Endodermal cell (in vitro differentiated cells): ENCODE results near the gene RAB37. TPM values are rescaled to one million over a fixed set of nuclear protein-coding genes. Genes with fewer than 3 reads are reported as not detected.

Experiments used
- DNase-seq: peaks from one replicate; pipeline ENCODE4 v3.0.0-alpha.2; 2017
- H3K27ac ChIP-seq: 2 replicates; pipeline ENCODE4 v1.5.1; 2013; ENCODE audit warnings: mild to moderate bottlenecking, low read depth, low read length, moderate library complexity
- H3K27me3 ChIP-seq: 2 replicates; pipeline ENCODE4 v1.6.1; 2013; ENCODE audit warnings: mild to moderate bottlenecking, low read length, moderate library complexity; ENCODE audit not compliant: insufficient read depth, control insufficient read depth, poor library complexity, severe bottlenecking
- H3K36me3 ChIP-seq: 2 replicates; pipeline ENCODE4 v1.7.0; 2013; ENCODE audit warnings: mild to moderate bottlenecking, low read length, moderate library complexity; ENCODE audit not compliant: control insufficient read depth, insufficient read depth
- H3K4me1 ChIP-seq: one replicate; pipeline ENCODE4 v1.7.0; 2013; ENCODE audit warnings: low read length; ENCODE audit not compliant: control insufficient read depth, insufficient read depth
- H3K4me3 ChIP-seq: 2 replicates; pipeline ENCODE4 v1.5.1; 2013; ENCODE audit warnings: mild to moderate bottlenecking, low read length, moderate library complexity
- H3K9ac ChIP-seq: 2 replicates; pipeline ENCODE4 v1.6.1; 2013; ENCODE audit warnings: mild to moderate bottlenecking, low read length, moderate library complexity; ENCODE audit not compliant: poor library complexity, severe bottlenecking; ENCODE audit errors: extremely low read depth
- H3K9me3 ChIP-seq: 2 replicates; pipeline ENCODE4 v1.6.1; 2013; ENCODE audit warnings: mild to moderate bottlenecking, low read length, moderate library complexity; ENCODE audit not compliant: control insufficient read depth
- H3K27ac Mint-ChIP-seq: 2 replicates; pipeline ENCODE4 v1.8.0; 2020; ENCODE audit warnings: mixed read lengths
- H3K27me3 Mint-ChIP-seq: 2 replicates; pipeline ENCODE4 v1.8.0; 2021; ENCODE audit warnings: mild to moderate bottlenecking, mixed read lengths; ENCODE audit not compliant: insufficient read depth
- H3K36me3 Mint-ChIP-seq: 2 replicates; pipeline ENCODE4 v1.8.0; 2020; ENCODE audit warnings: low read depth, mixed read lengths
- H3K4me1 Mint-ChIP-seq: 2 replicates; pipeline ENCODE4 v1.8.0; 2020; ENCODE audit warnings: mixed read lengths
- H3K4me3 Mint-ChIP-seq: 2 replicates; pipeline ENCODE4 v1.8.0; 2020; ENCODE audit warnings: mild to moderate bottlenecking, moderate library complexity, mixed read lengths
- H3K9me3 Mint-ChIP-seq: 2 replicates; pipeline ENCODE4 v1.8.0; 2020; ENCODE audit warnings: mild to moderate bottlenecking, mixed read lengths
- WGBS, 2 experiments: methylation state at CpG; one replicate each; pipeline versions ENCODE4 v1.1.5 to v1.1.7; 2013; ENCODE audit warnings: missing lambda C conversion rate in 2 of 2, mixed read lengths in 1 of 2; ENCODE audit not compliant: insufficient coverage in 1 of 2, insufficient read length in 1 of 2; 5-methylcytosine and 5-hydroxymethylcytosine counted together
- total RNA-seq, 2 donors: library from RNA; stranded (reverse); fragmentation: NEBNext Ultra II Directional in 1 of 2; extraction: Animal tissue kit (Norgen Biotek cat#: 25700) in 1 of 2; gene quantifications; 2 replicates in 1 of 2; 3 replicates in 1 of 2; pipeline ENCODE4 v1.2.1, GENCODE V29; 2021
- TF ChIP-seq, protein P1 (sequence below): fragments of 200-600 bp; sonication (generic); conservative IDR thresholded peaks from 2 replicates; pipeline ENCODE4 v1.5.0; 2021; ENCODE audit warnings: antibody characterized with exemption, mild to moderate bottlenecking

The RAB37 gene
- total RNA-seq, 2 donors from 2014 or later, result 6.8 to 8.4 TPM

DNA sequence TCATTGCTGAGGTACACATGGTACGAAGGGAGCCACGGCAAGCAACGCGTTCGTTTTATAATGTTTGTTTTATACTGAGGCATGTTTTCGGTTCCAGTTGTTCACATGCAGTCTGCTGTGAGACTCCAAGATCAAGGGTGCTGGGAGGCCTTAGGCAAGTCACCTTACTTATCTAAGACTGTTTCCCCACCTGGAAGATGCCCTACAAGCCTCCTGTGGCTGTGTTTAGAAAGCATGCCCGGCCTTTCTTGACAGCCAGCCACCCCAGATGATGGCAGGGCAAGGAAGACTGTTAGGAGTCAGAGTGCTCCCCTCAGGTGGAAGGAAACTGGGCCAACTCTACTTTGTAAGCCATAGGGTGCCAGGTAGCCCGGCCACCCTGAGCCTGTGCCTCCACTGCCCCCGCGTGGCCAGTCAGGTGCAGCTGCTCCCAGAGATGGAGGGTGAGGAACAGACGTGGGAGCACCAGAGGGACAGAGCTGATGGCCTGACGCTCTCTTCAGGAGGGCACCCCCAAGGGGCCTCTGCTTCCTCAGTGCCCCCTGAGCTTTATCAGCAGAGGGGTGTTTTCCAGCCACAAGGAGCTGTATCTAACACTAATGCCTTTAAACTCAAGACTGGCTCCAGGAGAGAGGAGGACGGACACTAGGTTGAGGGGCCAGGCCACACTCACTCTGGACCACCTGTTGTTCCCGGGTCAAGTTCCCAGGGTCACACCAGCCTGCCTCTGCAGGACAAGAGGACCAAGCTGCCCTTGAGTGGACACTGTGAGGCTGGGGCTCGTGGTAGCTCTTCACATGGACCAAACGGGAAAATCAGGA, 33.7 kb downstream of the RAB37 start:
- Mint-ChIP-seq H3K36me3 (peaks cover 54% of the 10 kb centered on the region), H3K27me3 (no peaks in the 10 kb centered on the region), H3K4me1 (peaks cover 3% of the 10 kb centered on the region), H3K27ac (peak overlapping the region; percentile 4), H3K9me3 (no peaks in the 10 kb centered on the region), H3K4me3 (no peak overlapping the region)
- 71 to 75% methylated on average over 14 to 16 of the region's 16 CpGs for WGBS, 2 experiments
- TF ChIP-seq, protein P1, sequence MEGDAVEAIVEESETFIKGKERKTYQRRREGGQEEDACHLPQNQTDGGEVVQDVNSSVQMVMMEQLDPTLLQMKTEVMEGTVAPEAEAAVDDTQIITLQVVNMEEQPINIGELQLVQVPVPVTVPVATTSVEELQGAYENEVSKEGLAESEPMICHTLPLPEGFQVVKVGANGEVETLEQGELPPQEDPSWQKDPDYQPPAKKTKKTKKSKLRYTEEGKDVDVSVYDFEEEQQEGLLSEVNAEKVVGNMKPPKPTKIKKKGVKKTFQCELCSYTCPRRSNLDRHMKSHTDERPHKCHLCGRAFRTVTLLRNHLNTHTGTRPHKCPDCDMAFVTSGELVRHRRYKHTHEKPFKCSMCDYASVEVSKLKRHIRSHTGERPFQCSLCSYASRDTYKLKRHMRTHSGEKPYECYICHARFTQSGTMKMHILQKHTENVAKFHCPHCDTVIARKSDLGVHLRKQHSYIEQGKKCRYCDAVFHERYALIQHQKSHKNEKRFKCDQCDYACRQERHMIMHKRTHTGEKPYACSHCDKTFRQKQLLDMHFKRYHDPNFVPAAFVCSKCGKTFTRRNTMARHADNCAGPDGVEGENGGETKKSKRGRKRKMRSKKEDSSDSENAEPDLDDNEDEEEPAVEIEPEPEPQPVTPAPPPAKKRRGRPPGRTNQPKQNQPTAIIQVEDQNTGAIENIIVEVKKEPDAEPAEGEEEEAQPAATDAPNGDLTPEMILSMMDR, result peak; percentile 90
- Histone ChIP-seq H3K36me3 (peaks cover 76% of the 10 kb centered on the region), H3K27me3 (no peaks in the 10 kb centered on the region), H3K27ac (no peak overlapping the region), H3K9ac (no peak overlapping the region), H3K9me3 (no peaks in the 10 kb centered on the region), H3K4me1 (no peaks in the 10 kb centered on the region), H3K4me3 (no peak overlapping the region)
- DNase-seq, result peak; percentile 96

DNA sequence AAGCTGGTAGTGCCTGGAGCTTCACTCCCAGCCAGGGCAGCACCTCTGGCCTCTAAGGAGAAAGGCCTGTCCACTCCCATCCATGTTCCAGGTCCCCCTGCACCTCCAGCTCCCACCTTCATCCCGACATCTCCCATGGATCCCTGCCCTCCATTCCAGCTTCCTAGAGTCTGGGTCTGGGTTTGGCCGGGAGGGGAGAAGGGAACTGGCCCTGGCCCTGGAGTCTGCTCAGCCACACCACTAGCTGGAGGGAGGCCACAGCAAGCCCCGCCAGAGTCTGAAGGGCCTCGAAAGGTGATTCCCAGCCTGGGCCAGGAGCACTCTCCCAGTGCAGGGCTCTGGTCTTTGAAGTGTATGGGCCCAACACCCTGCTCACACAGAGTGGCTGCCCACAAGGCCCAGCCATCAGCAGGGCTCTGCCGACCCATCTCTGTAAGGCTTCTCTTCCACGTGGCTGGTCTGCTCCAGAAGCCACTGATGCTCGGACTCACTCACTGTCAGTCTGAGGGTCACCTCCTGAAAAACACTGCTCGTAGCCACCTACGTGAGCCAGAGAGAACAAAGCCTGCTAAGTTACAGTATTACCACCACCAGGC, 34.4 kb downstream of the RAB37 start:
- TF ChIP-seq, protein P1, result no peak
- Histone ChIP-seq H3K36me3 (peaks cover 69% of the 10 kb centered on the region), H3K9ac (no peak overlapping the region), H3K27me3 (no peaks in the 10 kb centered on the region), H3K4me3 (no peak overlapping the region), H3K27ac (no peak overlapping the region), H3K9me3 (no peaks in the 10 kb centered on the region), H3K4me1 (no peaks in the 10 kb centered on the region)
- Mint-ChIP-seq H3K27me3 (no peaks in the 10 kb centered on the region), H3K4me3 (no peak overlapping the region), H3K4me1 (peaks cover 3% of the 10 kb centered on the region), H3K36me3 (peaks cover 50% of the 10 kb centered on the region), H3K27ac (no peak overlapping the region), H3K9me3 (no peaks in the 10 kb centered on the region)
- 91 to 94% methylated on average over 2 to 9 of the region's 9 CpGs for WGBS, 2 experiments
- DNase-seq, result no peak

DNA sequence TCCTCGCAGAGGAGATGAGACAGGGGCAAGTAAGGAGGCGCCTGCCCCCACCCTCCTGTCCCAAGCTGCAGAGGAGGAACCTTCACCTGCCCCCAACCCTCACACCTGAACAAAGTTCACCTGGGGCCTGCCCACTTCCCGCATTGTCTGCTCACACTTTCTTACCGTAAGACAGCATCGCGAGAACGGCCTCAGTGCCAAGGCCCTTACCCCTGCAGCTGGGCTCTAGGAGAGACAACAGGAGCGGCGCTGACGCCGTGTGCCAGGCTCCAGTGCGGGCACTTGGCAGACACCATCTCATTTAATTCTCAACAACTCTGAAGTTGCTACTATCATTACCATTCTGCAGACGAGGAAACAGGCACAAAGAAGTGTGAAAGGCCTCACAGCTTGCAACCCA, 35.0 kb downstream of the RAB37 start:
- no peaks in the 10 kb centered on the region for H3K9me3 Mint-ChIP-seq
- Histone ChIP-seq H3K27ac (no peak overlapping the region), H3K9me3 (no peaks in the 10 kb centered on the region), H3K27me3 (no peaks in the 10 kb centered on the region), H3K9ac (no peak overlapping the region), H3K4me1 (no peaks in the 10 kb centered on the region), H3K36me3 (peaks cover 63% of the 10 kb centered on the region), H3K4me3 (no peak overlapping the region)
- peaks cover 47% of the 10 kb centered on the region for H3K36me3 Mint-ChIP-seq
- WGBS, 2 experiments, result 94 to 96% methylated on average over 9 to 13 of the region's 13 CpGs
- TF ChIP-seq, protein P1, result no peak
- DNase-seq, result no peak
- H3K27me3 Mint-ChIP-seq, result no peaks in the 10 kb centered on the region
- peaks cover 7% of the 10 kb centered on the region for H3K4me1 Mint-ChIP-seq
- no peak overlapping the region for H3K4me3 Mint-ChIP-seq
- no peak overlapping the region for H3K27ac Mint-ChIP-seq
